LNCAP (cell line): ENCODE measurements around the gene PHKG2.

Experiments
- CTCF ChIP-seq: fragments of 450-650 bp; IDR thresholded peaks from 2 replicates; pipeline ENCODE4 v1.5.1; 2017; ENCODE audit warnings: mild to moderate bottlenecking

The PHKG2 gene

GRCh38 chr16:30722916-30723315 is 25.3 kb upstream of the PHKG2 start:
- no peak for TF ChIP-seq CTCF

GRCh38 chr16:30723725-30724355 is 24.4 kb upstream of the PHKG2 start:
- TF ChIP-seq CTCF = no peak

GRCh38 chr16:30724641-30725417 is 23.4 kb upstream of the PHKG2 start:
- no peak for TF ChIP-seq CTCF

GRCh38 chr16:30725418-30725792 is 22.8 kb upstream of the PHKG2 start:
- TF ChIP-seq CTCF = no peak

GRCh38 chr16:30728321-30728720 is 19.9 kb upstream of the PHKG2 start:
- TF ChIP-seq CTCF = no peak

GRCh38 chr16:30728899-30729672 is 19.1 kb upstream of the PHKG2 start:
- no peak for TF ChIP-seq CTCF

GRCh38 chr16:30731411-30731810 is 16.8 kb upstream of the PHKG2 start:
- no peak for TF ChIP-seq CTCF
